GM23248 (cell line): ENCODE data around the gene SOX18. TPM values are rescaled to one million over a fixed set of nuclear protein-coding genes. Genes with fewer than 3 reads are reported as not detected.
A peak's percentile ranks its signal among the peaks of the same experiment; 100 is the strongest.

Experiments
- DNase-seq: peaks from one replicate; pipeline ENCODE4 v3.0.0-alpha.2; 2015
- H2AFZ ChIP-seq: fragments of 200-600 bp; sonication (generic); 2 replicates; pipeline ENCODE4 v1.6.1; 2016; ENCODE audit warnings: antibody characterized with exemption
- H3F3A ChIP-seq: fragments of 200-600 bp; sonication (generic); 2 replicates; pipeline ENCODE4 v1.6.1; 2016; ENCODE audit warnings: mild to moderate bottlenecking, antibody characterized with exemption, mixed run types; ENCODE audit not compliant: insufficient read depth
- H3K27ac ChIP-seq: fragments of 200-600 bp; sonication (generic); 2 replicates; pipeline ENCODE4 v1.5.1; 2016; ENCODE audit warnings: mild to moderate bottlenecking
- H3K27me3 ChIP-seq: fragments of 200-600 bp; sonication (generic); replicated peaks from 2 replicates; pipeline ENCODE4 v1.6.1; 2016; ENCODE audit warnings: mild to moderate bottlenecking; ENCODE audit not compliant: insufficient read depth
- H3K36me3 ChIP-seq: fragments of 200-600 bp; sonication (generic); 2 replicates; pipeline ENCODE4 v1.6.1; 2016; ENCODE audit warnings: low read depth, mild to moderate bottlenecking
- H3K4me1 ChIP-seq: fragments of 200-600 bp; sonication (generic); 2 replicates; pipeline ENCODE4 v1.6.1; 2016; ENCODE audit warnings: mild to moderate bottlenecking; ENCODE audit not compliant: insufficient read depth
- H3K4me2 ChIP-seq: fragments of 200-600 bp; sonication (generic); one replicate; pipeline ENCODE4 v1.6.1; 2016; ENCODE audit warnings: mild to moderate bottlenecking; ENCODE audit not compliant: unreplicated experiment
- H3K4me3 ChIP-seq: fragments of 200-600 bp; sonication (generic); 2 replicates; pipeline ENCODE4 v1.5.1; 2016; ENCODE audit warnings: mild to moderate bottlenecking
- H3K79me2 ChIP-seq: fragments of 200-600 bp; sonication (generic); 2 replicates; pipeline ENCODE4 v1.6.1; 2016; ENCODE audit warnings: mild to moderate bottlenecking; ENCODE audit not compliant: insufficient read depth
- H3K9ac ChIP-seq: fragments of 200-600 bp; sonication (generic); 2 replicates; pipeline ENCODE4 v1.6.1; 2016; ENCODE audit warnings: mild to moderate bottlenecking
- H3K9me2 ChIP-seq: fragments of 200-600 bp; sonication (generic); 2 replicates; pipeline ENCODE4 v1.6.1; 2016; ENCODE audit warnings: mixed run types, mild to moderate bottlenecking, moderate library complexity; ENCODE audit not compliant: insufficient read depth
- H3K9me3 ChIP-seq: fragments of 200-600 bp; sonication (generic); one replicate; pipeline ENCODE4 v1.6.1; 2017; ENCODE audit warnings: low read depth
- H4K20me1 ChIP-seq: fragments of 200-600 bp; sonication (generic); 2 replicates; pipeline ENCODE4 v1.6.0; 2016; ENCODE audit not compliant: insufficient read depth
- EZH2 ChIP-seq: fragments of 200-600 bp; sonication (generic); IDR thresholded peaks from 2 replicates; pipeline ENCODE4 v1.6.1; 2018; ENCODE audit warnings: antibody characterized with exemption, mild to moderate bottlenecking; ENCODE audit not compliant: insufficient read depth, poor library complexity, severe bottlenecking
- EZH2phosphoT487 ChIP-seq: fragments of 200-600 bp; sonication (generic); IDR thresholded peaks from 2 replicates; pipeline ENCODE4 v1.6.1; 2018; ENCODE audit warnings: antibody characterized with exemption, moderate library complexity, mild to moderate bottlenecking, low read depth; ENCODE audit not compliant: insufficient read depth
- WGBS, 2 experiments: methylation state at CpG; one replicate each; pipeline ENCODE4 v1.1.6; 2015 to 2017; ENCODE audit warnings: low lambda C conversion rate in 2 of 2, low coverage in 1 of 2; ENCODE audit errors: missing lambda C conversion rate in 2 of 2; 5-methylcytosine and 5-hydroxymethylcytosine counted together
- in situ Hi-C: fragments of 300-500 bp; cut with MboI; formaldehyde crosslinking; loops from 2 replicates; pipeline ENCODE4 v1.15.0; 2020
- polyA plus RNA-seq: library from polyadenylated mRNA; unstranded; fragments of >200 nt; fragmentation: Nextera tagmentation; extraction: Ambion mirVana; gene quantifications from 2 replicates; pipeline ENCODE4 v1.2.1, GENCODE V29; 2016
- total RNA-seq: library from RNA; depleted of rRNA; stranded (reverse); fragments of >200 nt; shearing (Covaris generic); gene quantifications from 2 replicates; pipeline ENCODE4 v1.2.3, GENCODE V29; 2014

The SOX18 gene
- total and polyA plus RNA-seq, 2 experiments from 2014 or later = not detected

- no peaks in the 10 kb centered on the region for H3K36me3 ChIP-seq
- no peaks in the 10 kb centered on the region for H3F3A ChIP-seq
- DNase-seq = no peak
- H3K27ac ChIP-seq = no peak overlapping the region
- H3K4me2 ChIP-seq = no peak overlapping the region
- H3K4me3 ChIP-seq = no peak overlapping the region
- H3K9me2 ChIP-seq = no peaks in the 10 kb centered on the region
- H4K20me1 ChIP-seq = no peaks in the 10 kb centered on the region
- H2AFZ ChIP-seq = no peak overlapping the region
- H3K9ac ChIP-seq = no peak overlapping the region
- H3K27me3 ChIP-seq = no peaks in the 10 kb centered on the region
- in situ Hi-C loops = no loop called here
- TF ChIP-seq EZH2phosphoT487 = no peak
- no peak for TF ChIP-seq EZH2
- 76 to 80% methylated on average over 12 of the region's 12 CpGs for WGBS, 2 experiments
- H3K4me1 ChIP-seq = 0 out of 2 replicates have a peak, but pooled peaks cover 5% of the 10 kb centered on the region
- H3K79me2 ChIP-seq = 0 out of 2 replicates have a peak, but pooled peaks cover 3% of the 10 kb centered on the region
- H3K9me3 ChIP-seq = no peaks in the 10 kb centered on the region
Measured at GRCh38 chr20:64058536-64058935, 9.1 kb upstream of the SOX18 start.

- Histone ChIP-seq H3K9me3 (no peaks in the 10 kb centered on the region), H3K4me3 (no peak overlapping the region), H3K9ac (no peak overlapping the region), H3K9me2 (no peaks in the 10 kb centered on the region), H3K36me3 (no peaks in the 10 kb centered on the region), H3K27me3 (no peaks in the 10 kb centered on the region), H2AFZ (no peak overlapping the region), H3K4me2 (no peak overlapping the region), H3F3A (no peaks in the 10 kb centered on the region), H3K79me2 (no peaks in the 10 kb centered on the region), H4K20me1 (no peaks in the 10 kb centered on the region), H3K4me1 (0 out of 2 replicates have a peak, but pooled peaks cover 5% of the 10 kb centered on the region), H3K27ac (no peak overlapping the region)
- TF ChIP-seq EZH2phosphoT487 (no peak), EZH2 (no peak)
- in situ Hi-C loops = no loop called here
- peak; percentile 69 for DNase-seq
- 27 to 30% methylated on average over 28 to 33 of the region's 33 CpGs for WGBS, 2 experiments
Measured at GRCh38 chr20:64057628-64058498, 8.4 kb upstream of the SOX18 start.

- Histone ChIP-seq H2AFZ (no peak overlapping the region), H3K4me2 (no peak overlapping the region), H3K79me2 (no peaks in the 10 kb centered on the region), H3K27ac (no peak overlapping the region), H3K9me2 (no peaks in the 10 kb centered on the region), H4K20me1 (no peaks in the 10 kb centered on the region), H3K4me3 (no peak overlapping the region), H3K9me3 (no peaks in the 10 kb centered on the region), H3K36me3 (no peaks in the 10 kb centered on the region), H3K4me1 (no peaks in the 10 kb centered on the region), H3K9ac (no peak overlapping the region), H3K27me3 (no peaks in the 10 kb centered on the region), H3F3A (no peaks in the 10 kb centered on the region)
- TF ChIP-seq EZH2phosphoT487 (no peak), EZH2 (no peak)
- WGBS, 2 experiments = 60 to 71% methylated on average over 33 to 39 of the region's 39 CpGs
- in situ Hi-C loops = no loop called here
- DNase-seq = no peak
Measured at GRCh38 chr20:64056889-64057627, 7.6 kb upstream of the SOX18 start.

GRCh38 chr20:64056639-64056888, 7.1 kb upstream of the SOX18 start:
- H2AFZ ChIP-seq = no peak overlapping the region
- no peaks in the 10 kb centered on the region for H3K9me3 ChIP-seq
- in situ Hi-C loops = no loop called here
- no peak overlapping the region for H3K9ac ChIP-seq
- no peaks in the 10 kb centered on the region for H4K20me1 ChIP-seq
- TF ChIP-seq EZH2phosphoT487 = no peak
- no peak for TF ChIP-seq EZH2
- H3F3A ChIP-seq = no peaks in the 10 kb centered on the region
- H3K27me3 ChIP-seq = no peaks in the 10 kb centered on the region
- H3K27ac ChIP-seq = no peak overlapping the region
- no peak overlapping the region for H3K4me3 ChIP-seq
- H3K4me2 ChIP-seq = no peak overlapping the region
- WGBS, 2 experiments = 57 to 74% methylated on average over 6 to 7 of the region's 7 CpGs
- no peak for DNase-seq
- H3K4me1 ChIP-seq = no peaks in the 10 kb centered on the region
- H3K9me2 ChIP-seq = no peaks in the 10 kb centered on the region
- no peaks in the 10 kb centered on the region for H3K36me3 ChIP-seq
- H3K79me2 ChIP-seq = no peaks in the 10 kb centered on the region
